Measurements from ENCODE around the gene SLC2A4. TPM values are rescaled to one million over a fixed set of nuclear protein-coding genes. Genes with fewer than 3 reads are reported as not detected.

Gene SLC2A4
- total and polyA plus RNA-seq, 2 of the 4 experiments (the other 2 are of a cell fraction) = 0.07 TPM; not detected in 1

DNA sequence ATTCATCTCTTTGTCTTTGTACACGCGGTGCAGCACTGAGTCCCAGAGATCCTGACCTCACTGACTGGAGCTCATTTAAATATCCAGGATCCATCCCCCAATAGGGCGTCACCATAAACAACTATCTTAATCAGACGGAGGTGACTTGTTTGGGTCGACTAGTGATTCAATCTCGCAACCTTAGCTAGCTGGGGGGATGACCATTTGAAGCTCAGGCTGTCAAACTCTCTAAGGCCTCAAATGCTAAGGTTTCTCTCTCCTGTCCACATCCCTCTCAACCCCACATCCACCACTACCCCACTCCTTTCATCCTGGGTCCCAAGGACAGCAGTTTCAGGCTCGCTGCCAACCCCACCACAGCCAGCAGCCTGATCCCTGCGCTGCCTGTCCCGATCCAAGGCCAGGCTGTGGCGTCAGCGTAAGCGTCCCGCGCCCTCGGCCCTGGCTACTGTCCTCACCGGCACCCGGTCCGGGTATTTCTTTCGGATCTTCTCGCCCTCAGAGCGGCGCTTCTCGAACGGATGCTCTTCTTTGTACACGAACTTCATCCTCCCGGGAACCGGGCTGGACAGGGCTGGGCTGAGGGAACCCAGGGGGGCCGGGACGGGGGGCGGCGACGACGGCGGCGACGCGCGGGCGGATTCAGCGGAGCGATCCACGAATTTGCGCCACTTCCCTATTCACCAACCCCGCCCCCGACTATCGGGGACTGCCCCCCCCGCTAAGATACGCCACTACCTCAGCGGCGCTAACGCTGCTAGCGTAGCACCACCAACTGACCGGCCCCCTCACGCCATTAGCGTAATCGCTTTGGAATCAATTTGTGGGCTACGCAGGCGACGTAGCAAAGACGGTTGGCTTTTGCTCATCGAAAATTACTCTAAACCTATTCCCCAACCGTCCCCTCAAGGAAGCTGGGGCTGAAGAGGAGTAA is 39.5 kb upstream of the SLC2A4 start, which contains the start of gene GABARAP:
TSS of gene GABARAP (minus strand) at position 667 of the 934 bp plus-strand sequence. CDS start at position 548, 119 bp downstream.
- Histone ChIP-seq H2BK20ac (ENCODE audit: low read depth, low read length) (peak within 1 kb of the TSS; percentile 75), H4K20me1 (ENCODE audit: insufficient read depth, low read length) (peaks cover 13% of the 10 kb centered on the region), H3K4me1 (ENCODE audit: control insufficient read depth, insufficient read depth, low read length) (peaks cover 8% of the 10 kb centered on the region), H3K27ac (ENCODE audit: insufficient read depth, low read length) (peak within 1 kb of the TSS; percentile 95), H3K79me1 (ENCODE audit: low read depth in 1 of 2, low read length in 2 of 2) (peaks cover 13 to 52% of the 10 kb centered on the region in 2 experiments), H3K9me3 (ENCODE audit: control insufficient read depth, insufficient read depth, low read length) (no peaks in the 10 kb centered on the region), H3K9ac (ENCODE audit: low read depth, low read length) (peak within 1 kb of the TSS; percentile 98), H2AK9ac (replicated peaks; ENCODE audit: low read depth, low read length, poor library complexity) (peak within 1 kb of the TSS; percentile 100), H2BK5ac (ENCODE audit: low read depth, low read length, poor library complexity, severe bottlenecking) (peak within 1 kb of the TSS; percentile 98), H2BK15ac (ENCODE audit: low read depth, low read length) (peak within 1 kb of the TSS; percentile 93; the same call in 1 of the 3 replicates), H4K5ac (ENCODE audit: low read depth, low read length) (peak within 1 kb of the TSS; percentile 98), H3K18ac (ENCODE audit: low read depth, low read length) (peak within 1 kb of the TSS; percentile 99), H3K56ac (ENCODE audit: extremely low read depth, insufficient read depth, low read length) (peak within 1 kb of the TSS; percentile 99), H3K23ac (ENCODE audit: low read depth, low read length) (peak within 1 kb of the TSS; percentile 99), H4K91ac (ENCODE audit: insufficient read depth, low read depth, low read length) (peak within 1 kb of the TSS; percentile 98), H3K9me1 (ENCODE audit: insufficient read depth, low read length) (0 out of 2 replicates have a peak, but pooled peaks cover 2% of the 10 kb centered on the region), H4K8ac (ENCODE audit: low read depth in 2 of 2, low read length in 2 of 2) (peak within 1 kb of the TSS; percentile 80 to 100), H3K4me2 (ENCODE audit: low read depth, low read length) (peak within 1 kb of the TSS; percentile 95), H3K4ac (ENCODE audit: low read depth, low read length) (peak within 1 kb of the TSS; percentile 99), H2AK5ac (ENCODE audit: low read depth, low read length) (peak within 1 kb of the TSS; percentile 96), H3K36me3 (ENCODE audit: control insufficient read depth, insufficient read depth, low read length) (peaks cover 28% of the 10 kb centered on the region), H3K27me3 (ENCODE audit: control insufficient read depth, insufficient read depth, low read length) (no peaks in the 10 kb centered on the region), H3K14ac (replicated peaks; ENCODE audit: low read depth, low read length) (peak within 1 kb of the TSS; percentile 100), H2BK120ac (ENCODE audit: low read depth, low read length) (peak within 1 kb of the TSS; percentile 97), H3K4me3 (ENCODE audit: insufficient read depth, low read depth, low read length) (peak within 1 kb of the TSS; percentile 90), H2AFZ (replicated peaks; ENCODE audit: low read length, poor library complexity) (peak within 1 kb of the TSS; percentile 90)
- ATAC-seq (ENCODE audit: low read depth) (peak; percentile 54), DNase-seq (peak; percentile 90)
- in situ Hi-C loops (cut with MboI; ENCODE audit: low sequenced_read_pairs) = loop anchor here (25.0 kb wide), 1 partner anchor 920 kb away; the partner anchor contains the start of genes PER1 and VAMP2
- POLR2A ChIA-PET (ENCODE audit: unreplicated experiment) = interaction anchor here (0.5 to 1.4 kb wide), 3 partner anchors 9 to 64 kb away, joined by 3 to 7 read pairs (median 4); partner anchors contain the start of gene CTDNEP1
- intact Hi-C loops (cut with micrococcal nuclease) = no loop called here
- 1% methylated on average over 14 of the region's 62 CpGs; no CpG with 5 or more reads in 1 of the 2 experiments for WGBS, 2 experiments (ENCODE audit: extremely low coverage in 2 of 2, insufficient read length in 1 of 2)
- BruUV-seq (replicated peaks) = no TSS peak
- CTCF ChIA-PET = interaction anchor here (0.6 kb wide), 1 partner anchor 127 kb away, joined by 4 read pairs; the partner anchor contains the start of gene ASGR2
- dilution Hi-C loops (cut with HindIII; ENCODE audit: low sequenced_read_pairs, unreplicated experiment) = no loop called here
- TF ChIP-seq CEBPB (IDR thresholded peaks at IDR 0.05; ENCODE audit: low read depth, low read length) (no peak), MAFK (IDR thresholded peaks at IDR 0.05; ENCODE audit: low read depth, low read length) (no peak), RCOR1 (IDR thresholded peaks at IDR 0.05; ENCODE audit: insufficient replicate concordance, low read length) (no peak), BHLHE40 (IDR thresholded peaks at IDR 0.05; ENCODE audit: low read depth, low read length) (0 out of 2 replicates have a peak, but pooled peaks have one; percentile 53), POLR2A (IDR thresholded peaks at IDR 0.05; ENCODE audit: low read depth, low read length) (peak; percentile 82; the same call in 1 of the 2 replicates), MXI1 (IDR thresholded peaks at IDR 0.05; ENCODE audit: borderline replicate concordance, low read depth, low read length) (no peak; the same call in 1 of the 2 replicates), RAD21 (IDR thresholded peaks at IDR 0.05; ENCODE audit: low read length) (no peak), NFE2L2 (IDR thresholded peaks at IDR 0.05; ENCODE audit: low read depth, low read length) (no peak), RFX5 (IDR thresholded peaks at IDR 0.05; ENCODE audit: low read depth, low read length) (no peak)
- TF ChIP-seq, protein P1, sequence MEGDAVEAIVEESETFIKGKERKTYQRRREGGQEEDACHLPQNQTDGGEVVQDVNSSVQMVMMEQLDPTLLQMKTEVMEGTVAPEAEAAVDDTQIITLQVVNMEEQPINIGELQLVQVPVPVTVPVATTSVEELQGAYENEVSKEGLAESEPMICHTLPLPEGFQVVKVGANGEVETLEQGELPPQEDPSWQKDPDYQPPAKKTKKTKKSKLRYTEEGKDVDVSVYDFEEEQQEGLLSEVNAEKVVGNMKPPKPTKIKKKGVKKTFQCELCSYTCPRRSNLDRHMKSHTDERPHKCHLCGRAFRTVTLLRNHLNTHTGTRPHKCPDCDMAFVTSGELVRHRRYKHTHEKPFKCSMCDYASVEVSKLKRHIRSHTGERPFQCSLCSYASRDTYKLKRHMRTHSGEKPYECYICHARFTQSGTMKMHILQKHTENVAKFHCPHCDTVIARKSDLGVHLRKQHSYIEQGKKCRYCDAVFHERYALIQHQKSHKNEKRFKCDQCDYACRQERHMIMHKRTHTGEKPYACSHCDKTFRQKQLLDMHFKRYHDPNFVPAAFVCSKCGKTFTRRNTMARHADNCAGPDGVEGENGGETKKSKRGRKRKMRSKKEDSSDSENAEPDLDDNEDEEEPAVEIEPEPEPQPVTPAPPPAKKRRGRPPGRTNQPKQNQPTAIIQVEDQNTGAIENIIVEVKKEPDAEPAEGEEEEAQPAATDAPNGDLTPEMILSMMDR (conservative IDR thresholded peaks at IDR 0.05; ENCODE audit: low read depth, low read length) = no peak
- TF ChIP-seq, protein P2, sequence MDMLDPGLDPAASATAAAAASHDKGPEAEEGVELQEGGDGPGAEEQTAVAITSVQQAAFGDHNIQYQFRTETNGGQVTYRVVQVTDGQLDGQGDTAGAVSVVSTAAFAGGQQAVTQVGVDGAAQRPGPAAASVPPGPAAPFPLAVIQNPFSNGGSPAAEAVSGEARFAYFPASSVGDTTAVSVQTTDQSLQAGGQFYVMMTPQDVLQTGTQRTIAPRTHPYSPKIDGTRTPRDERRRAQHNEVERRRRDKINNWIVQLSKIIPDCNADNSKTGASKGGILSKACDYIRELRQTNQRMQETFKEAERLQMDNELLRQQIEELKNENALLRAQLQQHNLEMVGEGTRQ (IDR thresholded peaks at IDR 0.05; ENCODE audit: low read depth, low read length) = peak; percentile 63
- TF ChIP-seq, protein P3, sequence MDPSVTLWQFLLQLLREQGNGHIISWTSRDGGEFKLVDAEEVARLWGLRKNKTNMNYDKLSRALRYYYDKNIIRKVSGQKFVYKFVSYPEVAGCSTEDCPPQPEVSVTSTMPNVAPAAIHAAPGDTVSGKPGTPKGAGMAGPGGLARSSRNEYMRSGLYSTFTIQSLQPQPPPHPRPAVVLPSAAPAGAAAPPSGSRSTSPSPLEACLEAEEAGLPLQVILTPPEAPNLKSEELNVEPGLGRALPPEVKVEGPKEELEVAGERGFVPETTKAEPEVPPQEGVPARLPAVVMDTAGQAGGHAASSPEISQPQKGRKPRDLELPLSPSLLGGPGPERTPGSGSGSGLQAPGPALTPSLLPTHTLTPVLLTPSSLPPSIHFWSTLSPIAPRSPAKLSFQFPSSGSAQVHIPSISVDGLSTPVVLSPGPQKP (IDR thresholded peaks at IDR 0.05; ENCODE audit: borderline replicate concordance, low read depth, low read length) = 0 out of 2 replicates have a peak, but pooled peaks have one; percentile 21

Data from IMR-90 (cell line).